DND-41 (cell line): ENCODE results near the gene NDUFA8.

Experiments
- ATAC-seq: fragments of 200-7000 bp; cut with Tn5 transposase; 3 replicates; pipeline ENCODE4 v1.9.1; 2021; ENCODE audit warnings: low read depth; ENCODE audit not compliant: insufficient read depth
- DNase-seq: peaks from one replicate; pipeline ENCODE4 v3.0.0-alpha.2; 2020
- H2AFZ ChIP-seq: 2 replicates; pipeline ENCODE4 v1.6.0; 2012; ENCODE audit warnings: low read depth, low read length
- H3K27ac ChIP-seq: 2 replicates; pipeline ENCODE4 v1.5.1; 2012; ENCODE audit warnings: low read length, inconsistent platforms
- H3K27me3 ChIP-seq: fragments of 200-600 bp; sonication (generic); 2 replicates; pipeline ENCODE4 v1.6.0; 2012; ENCODE audit warnings: low read length, mild to moderate bottlenecking, inconsistent platforms; ENCODE audit not compliant: insufficient read depth, poor library complexity
- H3K36me3 ChIP-seq: 2 replicates; pipeline ENCODE4 v1.5.1; 2012; ENCODE audit warnings: low read length, inconsistent platforms; ENCODE audit not compliant: insufficient read depth
- H3K4me1 ChIP-seq: 2 replicates; pipeline ENCODE4 v1.5.1; 2012; ENCODE audit warnings: mild to moderate bottlenecking, low read length; ENCODE audit not compliant: insufficient read depth
- H3K4me2 ChIP-seq: 2 replicates; pipeline ENCODE4 v1.6.0; 2012; ENCODE audit warnings: mild to moderate bottlenecking, moderate library complexity, low read length, inconsistent platforms; ENCODE audit not compliant: insufficient read depth
- H3K4me3 ChIP-seq, 2 experiments: fragments of 200-600 bp in 1 of 2; shearing (Covaris generic) in 1 of 2; 2 replicates each; pipeline ENCODE4 v1.5.1; 2012 to 2016; ENCODE audit warnings: inconsistent platforms in 2 of 2, low read length in 2 of 2, mild to moderate bottlenecking in 2 of 2, low read depth in 1 of 2, moderate library complexity in 1 of 2
- H3K79me2 ChIP-seq: 2 replicates; pipeline ENCODE4 v1.6.0; 2012; ENCODE audit warnings: low read length, inconsistent platforms; ENCODE audit not compliant: insufficient read depth
- H3K9ac ChIP-seq: 2 replicates; pipeline ENCODE4 v1.6.0; 2012; ENCODE audit warnings: low read depth, mild to moderate bottlenecking, inconsistent platforms, low read length, moderate library complexity
- H3K9me3 ChIP-seq: 2 replicates; pipeline ENCODE4 v1.5.1; 2012; ENCODE audit warnings: low read length, moderate library complexity, mild to moderate bottlenecking, inconsistent platforms; ENCODE audit not compliant: insufficient read depth, severe bottlenecking
- H4K20me1 ChIP-seq: 2 replicates; pipeline ENCODE4 v1.6.0; 2012; ENCODE audit warnings: low read length; ENCODE audit not compliant: insufficient read depth
- EZH2 ChIP-seq: IDR thresholded peaks from 3 replicates; pipeline ENCODE4 v1.6.1; 2012; ENCODE audit warnings: borderline replicate concordance, low read depth, mild to moderate bottlenecking, moderate library complexity, low read length, inconsistent platforms; ENCODE audit not compliant: severe bottlenecking
- TF ChIP-seq, protein P1 (sequence below): IDR thresholded peaks from 2 replicates; pipeline ENCODE4 v1.5.1; 2012; ENCODE audit warnings: borderline replicate concordance, low read length, moderate library complexity, mild to moderate bottlenecking; ENCODE audit not compliant: poor library complexity, severe bottlenecking; ENCODE audit errors: extremely low read depth

The NDUFA8 gene

DNA sequence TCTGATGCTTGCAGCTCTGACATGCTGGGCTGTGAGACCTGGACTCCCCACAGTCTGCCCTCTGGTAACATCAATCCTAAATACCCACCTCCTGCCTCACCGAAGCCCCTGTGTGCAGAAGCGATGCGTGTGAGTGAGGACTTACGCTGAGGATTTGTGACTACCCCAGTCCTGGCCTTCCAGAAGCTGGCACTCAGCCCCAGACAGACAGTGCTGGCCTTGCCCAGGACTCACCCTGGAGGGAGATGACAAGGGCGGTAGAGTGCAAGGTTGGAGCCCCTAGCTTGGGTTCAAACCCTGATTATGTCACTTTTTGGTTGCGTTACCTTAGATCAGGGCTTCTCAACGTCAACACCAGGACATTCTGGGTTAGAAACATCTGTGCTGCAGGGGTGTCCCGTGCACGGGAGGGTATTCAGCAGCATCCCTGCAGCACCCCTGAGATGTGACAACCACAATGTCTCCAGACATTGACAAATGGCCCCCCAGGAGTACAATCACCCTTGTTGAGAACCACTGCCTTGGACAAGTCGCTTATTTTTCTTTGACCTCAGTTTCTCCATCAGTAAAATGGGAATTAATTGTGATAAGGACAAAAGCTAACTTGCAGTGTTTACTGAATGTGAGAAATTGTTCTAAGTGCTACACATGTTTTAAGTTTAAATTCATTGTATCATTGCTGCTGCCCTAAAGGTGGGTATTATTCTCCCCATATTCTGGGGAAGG is 43.0 kb downstream of the NDUFA8 start:
- Histone ChIP-seq H3K4me2 (no peak overlapping the region), H3K9ac (no peak overlapping the region), H3K27me3 (no peaks in the 10 kb centered on the region), H3K36me3 (no peaks in the 10 kb centered on the region), H3K27ac (no peak overlapping the region), H3K9me3 (no peaks in the 10 kb centered on the region), H3K4me3 (no peak overlapping the region), H3K4me1 (no peaks in the 10 kb centered on the region), H2AFZ (no peak overlapping the region), H4K20me1 (no peaks in the 10 kb centered on the region; the same call in 1 of the 2 replicates), H3K79me2 (no peaks in the 10 kb centered on the region)
- DNase-seq, result no peak
- no peak for ATAC-seq
- TF ChIP-seq, protein P1, sequence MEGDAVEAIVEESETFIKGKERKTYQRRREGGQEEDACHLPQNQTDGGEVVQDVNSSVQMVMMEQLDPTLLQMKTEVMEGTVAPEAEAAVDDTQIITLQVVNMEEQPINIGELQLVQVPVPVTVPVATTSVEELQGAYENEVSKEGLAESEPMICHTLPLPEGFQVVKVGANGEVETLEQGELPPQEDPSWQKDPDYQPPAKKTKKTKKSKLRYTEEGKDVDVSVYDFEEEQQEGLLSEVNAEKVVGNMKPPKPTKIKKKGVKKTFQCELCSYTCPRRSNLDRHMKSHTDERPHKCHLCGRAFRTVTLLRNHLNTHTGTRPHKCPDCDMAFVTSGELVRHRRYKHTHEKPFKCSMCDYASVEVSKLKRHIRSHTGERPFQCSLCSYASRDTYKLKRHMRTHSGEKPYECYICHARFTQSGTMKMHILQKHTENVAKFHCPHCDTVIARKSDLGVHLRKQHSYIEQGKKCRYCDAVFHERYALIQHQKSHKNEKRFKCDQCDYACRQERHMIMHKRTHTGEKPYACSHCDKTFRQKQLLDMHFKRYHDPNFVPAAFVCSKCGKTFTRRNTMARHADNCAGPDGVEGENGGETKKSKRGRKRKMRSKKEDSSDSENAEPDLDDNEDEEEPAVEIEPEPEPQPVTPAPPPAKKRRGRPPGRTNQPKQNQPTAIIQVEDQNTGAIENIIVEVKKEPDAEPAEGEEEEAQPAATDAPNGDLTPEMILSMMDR, result no peak
- no peak for TF ChIP-seq EZH2

DNA sequence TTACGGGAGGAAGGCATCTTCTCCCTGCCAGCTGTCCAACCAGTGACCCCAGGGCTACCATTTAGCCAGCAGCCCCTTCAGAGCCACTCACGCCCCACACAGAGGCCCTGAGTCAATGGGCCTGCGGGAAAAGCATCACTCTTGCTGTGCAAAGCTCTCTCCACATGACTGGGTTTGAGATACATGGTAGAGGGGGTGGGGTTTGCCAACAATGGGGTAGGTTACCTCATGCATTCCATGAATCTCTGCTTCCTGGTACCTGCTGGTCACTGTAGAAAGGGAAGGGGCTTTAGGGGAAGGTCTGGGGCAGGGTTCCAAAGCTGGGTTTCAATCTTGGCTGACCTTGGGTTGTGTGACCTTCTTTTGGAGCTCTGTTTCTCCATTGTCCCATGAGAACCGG is 43.5 kb downstream of the NDUFA8 start:
- no peaks in the 10 kb centered on the region for H3K36me3 ChIP-seq
- no peak for TF ChIP-seq EZH2
- TF ChIP-seq, protein P1, result no peak
- H4K20me1 ChIP-seq, result no peaks in the 10 kb centered on the region; the same call in 1 of the 2 replicates
- H3K4me2 ChIP-seq, result no peak overlapping the region
- H3K4me3 ChIP-seq, result no peak overlapping the region
- no peaks in the 10 kb centered on the region for H3K9me3 ChIP-seq
- no peak overlapping the region for H3K27ac ChIP-seq
- ATAC-seq (no peak), DNase-seq (no peak)
- no peak overlapping the region for H3K9ac ChIP-seq
- no peaks in the 10 kb centered on the region for H3K27me3 ChIP-seq
- no peaks in the 10 kb centered on the region for H3K79me2 ChIP-seq
- no peak overlapping the region for H2AFZ ChIP-seq
- H3K4me1 ChIP-seq, result no peaks in the 10 kb centered on the region

DNA sequence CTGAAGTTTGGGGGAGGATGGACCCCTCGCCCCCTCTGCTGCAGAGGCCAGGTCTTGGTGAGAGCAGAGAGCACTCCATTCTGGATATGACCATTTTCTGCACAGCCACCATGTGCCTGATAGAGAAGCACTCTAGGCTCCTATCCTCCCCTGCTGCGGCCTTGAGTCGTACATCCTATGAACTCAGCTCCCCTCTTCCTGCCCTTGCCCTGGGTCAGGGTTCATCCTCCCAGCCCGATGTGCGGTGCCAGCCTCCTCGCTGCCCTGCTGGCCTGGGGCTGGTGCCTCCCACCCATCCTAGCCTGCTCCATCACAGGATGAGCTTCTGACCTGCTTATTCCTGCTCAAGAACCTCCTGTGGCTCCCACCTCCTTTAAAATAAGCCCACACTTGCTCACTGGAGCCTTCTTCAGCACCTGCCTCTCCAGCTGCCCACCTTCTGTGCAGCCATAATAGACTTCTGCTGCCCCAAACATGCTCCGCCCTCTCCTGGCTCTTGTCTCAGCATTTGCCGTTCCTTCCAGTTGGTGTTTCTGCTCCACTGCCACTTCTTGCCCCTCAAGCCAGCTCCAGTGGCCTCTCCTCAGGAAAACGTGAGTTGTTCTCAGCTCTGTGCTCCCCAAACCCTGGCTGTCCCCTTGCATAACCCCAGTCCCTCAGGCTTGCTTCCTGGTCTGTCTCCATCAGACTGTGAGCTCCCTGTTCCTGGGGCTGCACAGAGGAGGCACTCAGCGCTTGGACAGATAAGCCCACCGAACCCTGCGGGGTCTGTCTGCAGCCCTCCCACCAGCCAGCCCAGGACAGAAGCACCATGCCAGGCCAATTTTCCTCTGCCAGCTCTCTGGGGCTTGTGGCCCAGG is 44.2 kb downstream of the NDUFA8 start:
- Histone ChIP-seq H3K9me3 (no peaks in the 10 kb centered on the region), H3K27me3 (no peaks in the 10 kb centered on the region), H3K36me3 (no peaks in the 10 kb centered on the region), H3K27ac (no peak overlapping the region), H3K9ac (no peak overlapping the region), H4K20me1 (no peaks in the 10 kb centered on the region), H3K79me2 (no peaks in the 10 kb centered on the region), H2AFZ (no peak overlapping the region), H3K4me3 (no peak overlapping the region), H3K4me2 (no peak overlapping the region), H3K4me1 (no peaks in the 10 kb centered on the region)
- TF ChIP-seq, protein P1, result no peak
- TF ChIP-seq EZH2, result no peak
- ATAC-seq (no peak), DNase-seq (no peak)
